ENCODE data around the gene EFNA4. TPM values are rescaled to one million over a fixed set of nuclear protein-coding genes. Genes with fewer than 3 reads are reported as not detected.

The EFNA4 gene
- total and polyA plus RNA-seq, 9 of the 15 experiments (the other 6 are each of a cell fraction or from before 2014, with no cell fraction given): 0.68 to 7.4 (median 6.1) TPM

GRCh38 chr1:155051342-155051776, 12.2 kb upstream of the EFNA4 start (continued):
- TF ChIP-seq, protein P1, sequence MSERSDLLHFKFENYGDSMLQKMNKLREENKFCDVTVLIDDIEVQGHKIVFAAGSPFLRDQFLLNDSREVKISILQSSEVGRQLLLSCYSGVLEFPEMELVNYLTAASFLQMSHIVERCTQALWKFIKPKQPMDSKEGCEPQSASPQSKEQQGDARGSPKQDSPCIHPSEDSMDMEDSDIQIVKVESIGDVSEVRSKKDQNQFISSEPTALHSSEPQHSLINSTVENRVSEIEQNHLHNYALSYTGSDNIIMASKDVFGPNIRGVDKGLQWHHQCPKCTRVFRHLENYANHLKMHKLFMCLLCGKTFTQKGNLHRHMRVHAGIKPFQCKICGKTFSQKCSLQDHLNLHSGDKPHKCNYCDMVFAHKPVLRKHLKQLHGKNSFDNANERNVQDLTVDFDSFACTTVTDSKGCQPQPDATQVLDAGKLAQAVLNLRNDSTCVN (CRISPR knock-in tag; IDR thresholded peaks at IDR 0.05): no peak
- TF ChIP-seq DMBX1 (CRISPR knock-in tag; IDR thresholded peaks at IDR 0.05; ENCODE audit: borderline replicate concordance) (no peak), BRCA1 (IDR thresholded peaks at IDR 0.05) (no peak), BRCA1 (CRISPR knock-in tag; IDR thresholded peaks at IDR 0.05) (peak; percentile 96; the same call in 1 of the 2 replicates), CUX1 (CRISPR knock-in tag; IDR thresholded peaks at IDR 0.05) (no peak), ZNF41 (CRISPR knock-in tag; conservative IDR thresholded peaks at IDR 0.05) (no peak), RFX1 (IDR thresholded peaks at IDR 0.05) (no peak), HEY1 (CRISPR knock-in tag; IDR thresholded peaks at IDR 0.05; ENCODE audit: borderline replicate concordance) (no peak), PHF20 (IDR thresholded peaks at IDR 0.05; ENCODE audit: partially characterized antibody) (no peak), ZNF444 (CRISPR knock-in tag; IDR thresholded peaks at IDR 0.05) (no peak), ESRRA (IDR thresholded peaks at IDR 0.05; ENCODE audit: borderline replicate concordance, low read depth) (no peak), ZNF707 (CRISPR knock-in tag; conservative IDR thresholded peaks at IDR 0.05) (no peak), ZNF780A (CRISPR knock-in tag; IDR thresholded peaks at IDR 0.05) (no peak), POLR2AphosphoS2 (IDR thresholded peaks at IDR 0.05; ENCODE audit: low read length) (no peak), CXXC5 (CRISPR knock-in tag; IDR thresholded peaks at IDR 0.05) (peak; percentile 17; the same call in 1 of the 2 replicates), NCOA4 (IDR thresholded peaks at IDR 0.05; ENCODE audit: partially characterized antibody) (no peak), PHB (CRISPR knock-in tag; IDR thresholded peaks at IDR 0.05) (no peak), ESRRB (CRISPR knock-in tag; IDR thresholded peaks at IDR 0.05; ENCODE audit: borderline replicate concordance) (no peak)
- TF ChIP-seq, protein P2, sequence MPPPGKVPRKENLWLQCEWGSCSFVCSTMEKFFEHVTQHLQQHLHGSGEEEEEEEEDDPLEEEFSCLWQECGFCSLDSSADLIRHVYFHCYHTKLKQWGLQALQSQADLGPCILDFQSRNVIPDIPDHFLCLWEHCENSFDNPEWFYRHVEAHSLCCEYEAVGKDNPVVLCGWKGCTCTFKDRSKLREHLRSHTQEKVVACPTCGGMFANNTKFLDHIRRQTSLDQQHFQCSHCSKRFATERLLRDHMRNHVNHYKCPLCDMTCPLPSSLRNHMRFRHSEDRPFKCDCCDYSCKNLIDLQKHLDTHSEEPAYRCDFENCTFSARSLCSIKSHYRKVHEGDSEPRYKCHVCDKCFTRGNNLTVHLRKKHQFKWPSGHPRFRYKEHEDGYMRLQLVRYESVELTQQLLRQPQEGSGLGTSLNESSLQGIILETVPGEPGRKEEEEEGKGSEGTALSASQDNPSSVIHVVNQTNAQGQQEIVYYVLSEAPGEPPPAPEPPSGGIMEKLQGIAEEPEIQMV (tag; conservative IDR thresholded peaks at IDR 0.05; ENCODE audit: low read depth): no peak
- TF ChIP-seq, protein P3, sequence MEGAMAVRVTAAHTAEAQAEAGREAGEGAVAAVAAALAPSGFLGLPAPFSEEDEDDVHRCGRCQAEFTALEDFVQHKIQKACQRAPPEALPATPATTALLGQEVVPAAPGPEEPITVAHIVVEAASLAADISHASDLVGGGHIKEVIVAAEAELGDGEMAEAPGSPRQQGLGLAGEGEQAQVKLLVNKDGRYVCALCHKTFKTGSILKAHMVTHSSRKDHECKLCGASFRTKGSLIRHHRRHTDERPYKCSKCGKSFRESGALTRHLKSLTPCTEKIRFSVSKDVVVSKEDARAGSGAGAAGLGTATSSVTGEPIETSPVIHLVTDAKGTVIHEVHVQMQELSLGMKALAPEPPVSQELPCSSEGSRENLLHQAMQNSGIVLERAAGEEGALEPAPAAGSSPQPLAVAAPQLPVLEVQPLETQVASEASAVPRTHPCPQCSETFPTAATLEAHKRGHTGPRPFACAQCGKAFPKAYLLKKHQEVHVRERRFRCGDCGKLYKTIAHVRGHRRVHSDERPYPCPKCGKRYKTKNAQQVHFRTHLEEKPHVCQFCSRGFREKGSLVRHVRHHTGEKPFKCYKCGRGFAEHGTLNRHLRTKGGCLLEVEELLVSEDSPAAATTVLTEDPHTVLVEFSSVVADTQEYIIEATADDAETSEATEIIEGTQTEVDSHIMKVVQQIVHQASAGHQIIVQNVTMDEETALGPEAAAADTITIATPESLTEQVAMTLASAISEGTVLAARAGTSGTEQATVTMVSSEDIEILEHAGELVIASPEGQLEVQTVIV (CRISPR knock-in tag; IDR thresholded peaks at IDR 0.05; ENCODE audit: borderline replicate concordance): no peak

Data from K562 (cell line).